Endothelial cell of umbilical vein (primary cell): ENCODE data around the gene TXNL4B.

Experiments used
- CTCF ChIP-seq, 2 donors: IDR thresholded peaks; 1 replicate in 1 of 2; 2 replicates in 1 of 2; pipeline ENCODE4 v1.5.1; 2011; ENCODE audit warnings: low read length in 2 of 2, mild to moderate bottlenecking in 2 of 2, moderate library complexity in 2 of 2, control low read depth in 1 of 2, inconsistent platforms in 1 of 2, low read depth in 1 of 2; ENCODE audit not compliant: insufficient read depth in 1 of 2; ENCODE audit errors: extremely low read depth in 1 of 2
- EZH2 ChIP-seq: IDR thresholded peaks from 2 replicates; pipeline ENCODE4 v1.6.1; 2012; ENCODE audit warnings: borderline replicate concordance, low read depth, mild to moderate bottlenecking, moderate library complexity, low read length, inconsistent platforms; ENCODE audit not compliant: severe bottlenecking
- FOS ChIP-seq: IDR thresholded peaks from 2 replicates; pipeline ENCODE4 v1.6.1; 2011; ENCODE audit warnings: mild to moderate bottlenecking, low read length, moderate library complexity, borderline replicate concordance; ENCODE audit not compliant: insufficient read depth
- GATA2 ChIP-seq: IDR thresholded peaks from 2 replicates; pipeline ENCODE4 v1.7.0; 2011; ENCODE audit warnings: low read depth, mild to moderate bottlenecking, moderate library complexity, mixed read lengths, low read length; ENCODE audit not compliant: insufficient read length, insufficient read depth
- JUN ChIP-seq: IDR thresholded peaks from 2 replicates; pipeline ENCODE4 v1.6.1; 2011; ENCODE audit warnings: borderline replicate concordance, low read depth; ENCODE audit not compliant: insufficient read length, insufficient read depth
- MAX ChIP-seq: IDR thresholded peaks from 2 replicates; pipeline ENCODE4 v1.6.1; 2011; ENCODE audit not compliant: insufficient read depth, insufficient read length
- MYC ChIP-seq: IDR thresholded peaks from one replicate; pipeline ENCODE4 v1.6.1; 2011; ENCODE audit warnings: mild to moderate bottlenecking, low read depth, low read length
- POLR2A ChIP-seq: IDR thresholded peaks from 2 replicates; pipeline ENCODE4 v1.6.1; 2012; ENCODE audit warnings: low read depth, mild to moderate bottlenecking, control low read depth, low read length
- POLR2AphosphoS5 ChIP-seq: IDR thresholded peaks from 2 replicates; pipeline ENCODE4 v1.6.1; 2012; ENCODE audit warnings: low read depth, mild to moderate bottlenecking, control low read depth, low read length, moderate library complexity; ENCODE audit not compliant: insufficient read depth

DNA sequence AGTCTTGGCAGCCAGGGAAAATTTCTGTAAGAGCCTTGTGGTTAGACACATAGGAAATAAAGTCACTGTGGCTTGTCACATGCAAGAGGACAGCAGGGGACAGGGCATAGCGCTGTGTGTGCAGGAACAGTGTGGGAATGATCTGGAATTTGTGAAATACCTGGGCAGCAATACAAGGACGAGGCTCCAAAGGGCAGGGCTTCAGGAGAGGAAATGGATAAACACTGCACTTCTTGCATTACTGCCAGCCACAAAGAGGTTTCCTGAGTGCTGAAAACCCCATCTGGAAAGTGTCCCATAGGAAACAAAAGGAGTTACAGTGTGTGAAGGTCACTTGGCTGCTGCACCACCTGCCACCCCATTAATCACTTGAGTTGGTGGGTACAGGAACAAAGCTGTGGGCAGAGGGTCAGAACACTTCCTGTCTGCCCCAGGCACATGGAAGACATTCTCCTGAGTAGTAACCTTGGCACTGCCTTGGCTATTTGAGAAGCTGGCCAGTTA lies 51.2 kb downstream of the TXNL4B start:
- no peak for TF ChIP-seq CTCF (IDR thresholded peaks at IDR 0.05; ENCODE audit: extremely low read depth in 1 of 2, insufficient read depth in 1 of 2, low read depth in 1 of 2, low read length in 2 of 2)
- no peak for TF ChIP-seq POLR2AphosphoS5
- no peak for TF ChIP-seq POLR2A
- no peak for TF ChIP-seq EZH2
- TF ChIP-seq FOS, result no peak
- no peak for TF ChIP-seq GATA2
- TF ChIP-seq MAX, result no peak
- TF ChIP-seq MYC, result no peak
- TF ChIP-seq JUN, result no peak
